HCT116 (cell line): ENCODE measurements around the gene PMS1. TPM values are rescaled to one million over a fixed set of nuclear protein-coding genes. Genes with fewer than 3 reads are reported as not detected.

Source experiments
- ATAC-seq: fragments of 200-7000 bp; cut with Tn5 transposase; 2 replicates; pipeline ENCODE4 v1.9.1; 2020; ENCODE audit warnings: mild to moderate bottlenecking, moderate library complexity
- BruUV-seq: library from RNA; stranded (reverse); fragments of 400-500 nt; replicated peaks from 2 replicates; lab custom pipeline; 2021; lab: Mats Ljungman, UMichigan
- CTCF ChIA-PET: fragments of 300-600 bp; sonication (Branson Sonifier 250); formaldehyde crosslinking; loops from one replicate; lab custom pipeline; 2021; ENCODE audit warnings: antibody characterized with exemption; lab: Charles Lee
- POLR2A ChIA-PET: fragments of 300-600, 350-600 bp; sonication (Branson Sonifier 250); formaldehyde crosslinking; loops from one replicate; lab custom pipeline; 2021; ENCODE audit warnings: antibody characterized with exemption; lab: Charles Lee
- RAD21 ChIA-PET, 2 experiments: fragments of 300-600 bp; sonication (Branson Sonifier 250); formaldehyde crosslinking; loops; one replicate each; lab custom pipeline; 2023; ENCODE audit warnings: low total read pairs in 2 of 2; ENCODE audit not compliant: uncharacterized antibody in 2 of 2, unreplicated experiment in 2 of 2, low non-redundant PET in 1 of 2; lab: Charles Lee
- DNase-seq: peaks from one replicate; pipeline ENCODE4 v3.0.0-alpha.2; 2010; ENCODE audit warnings: low read depth, low spot score
- H2AFZ ChIP-seq: fragments of 200-600 bp; shearing (Covaris generic), sonication (generic); 2 replicates; pipeline ENCODE4 v1.6.1; 2017; ENCODE audit warnings: low read depth, mixed run types, mixed read lengths, antibody characterized with exemption, low read length; ENCODE audit not compliant: poor library complexity, severe bottlenecking
- H3K27ac ChIP-seq: 2 replicates; pipeline ENCODE4 v1.5.1; 2012; ENCODE audit warnings: low read depth, low read length
- H3K27me3 ChIP-seq: fragments of 200-600 bp; sonication (generic); 2 replicates; pipeline ENCODE4 v1.6.1; 2016; ENCODE audit warnings: mixed run types, low read length, mixed read lengths; ENCODE audit not compliant: insufficient read depth
- H3K36me3 ChIP-seq, 2 experiments: fragments of 200-500 bp in 1 of 2; fragments of 200-600 bp in 1 of 2; sonication (Bioruptor generic) in 1 of 2; sonication (generic) in 1 of 2; 2 replicates each; pipeline versions ENCODE4 v1.5.1 to v1.6.1; 2014 to 2016; ENCODE audit warnings: low read length in 2 of 2, inconsistent platforms in 1 of 2, mixed read lengths in 1 of 2, mixed run types in 1 of 2; ENCODE audit not compliant: insufficient read depth in 2 of 2, control insufficient read depth in 1 of 2
- H3K4me1 ChIP-seq, 2 experiments: fragments of 200-600 bp in 1 of 2; sonication (generic) in 1 of 2; 2 replicates each; pipeline versions ENCODE4 v1.5.1 to v1.6.1; 2012 to 2017; ENCODE audit warnings: low read length in 2 of 2, inconsistent platforms in 1 of 2, mild to moderate bottlenecking in 1 of 2, mixed read lengths in 1 of 2, mixed run types in 1 of 2, moderate library complexity in 1 of 2; ENCODE audit not compliant: insufficient read depth in 2 of 2, control insufficient read depth in 1 of 2
- H3K4me2 ChIP-seq: fragments of 200-600 bp; sonication (generic); 2 replicates; pipeline ENCODE4 v1.6.1; 2017; ENCODE audit warnings: mixed run types, low read length, mixed read lengths
- H3K4me3 ChIP-seq, 2 experiments: fragments of 200-600 bp in 1 of 2; sonication (generic) in 1 of 2; replicated peaks in 1 of 2; 2 replicates each; pipeline ENCODE4 v1.5.1; 2011 to 2016; ENCODE audit warnings: low read length in 2 of 2, control low read depth in 1 of 2, low read depth in 1 of 2, mild to moderate bottlenecking in 1 of 2, mixed read lengths in 1 of 2, mixed run types in 1 of 2
- H3K79me2 ChIP-seq: fragments of 200-600 bp; sonication (generic); 2 replicates; pipeline ENCODE4 v1.6.1; 2017; ENCODE audit warnings: mild to moderate bottlenecking, mixed run types, low read length, moderate library complexity, mixed read lengths; ENCODE audit not compliant: insufficient read depth
- H3K9ac ChIP-seq: fragments of 200-600 bp; sonication (generic); 2 replicates; pipeline ENCODE4 v1.6.1; 2016; ENCODE audit warnings: low read length, mixed read lengths
- H3K9me2 ChIP-seq: fragments of 200-600 bp; sonication (generic), shearing (Covaris generic); 2 replicates; pipeline ENCODE4 v1.6.1; 2017; ENCODE audit warnings: mixed run types, mild to moderate bottlenecking, moderate library complexity; ENCODE audit not compliant: insufficient read depth
- H3K9me3 ChIP-seq, 2 experiments: fragments of 200-500 bp in 1 of 2; fragments of 200-600 bp in 1 of 2; sonication (Bioruptor generic) in 1 of 2; sonication (generic) in 1 of 2; 2 replicates each; pipeline ENCODE4 v1.6.1; 2014 to 2017; ENCODE audit warnings: low read length in 2 of 2, mixed read lengths in 2 of 2, inconsistent platforms in 1 of 2, low read depth in 1 of 2, mild to moderate bottlenecking in 1 of 2, mixed run types in 1 of 2, moderate library complexity in 1 of 2; ENCODE audit not compliant: control insufficient read depth in 1 of 2, insufficient read depth in 1 of 2
- H4K20me1 ChIP-seq: fragments of 200-600 bp; sonication (generic), shearing (Covaris generic); 2 replicates; pipeline ENCODE4 v1.6.1; 2017; ENCODE audit warnings: mixed run types, mild to moderate bottlenecking, moderate library complexity; ENCODE audit not compliant: insufficient read depth
- CEBPB ChIP-seq: IDR thresholded peaks from 2 replicates; pipeline ENCODE4 v1.6.1; 2012; ENCODE audit warnings: low read depth
- CTCF ChIP-seq, 3 experiments: fragments of 200-600 bp in 1 of 3; sonication (generic) in 1 of 3; IDR thresholded peaks in 2 of 3; conservative IDR thresholded peaks in 1 of 3; 2 replicates each; pipeline ENCODE4 v1.5.1; 2012 to 2017; ENCODE audit warnings: low read depth in 2 of 3, low read length in 2 of 3, antibody characterized with exemption in 1 of 3, borderline replicate concordance in 1 of 3, control low read depth in 1 of 3, mild to moderate bottlenecking in 1 of 3, mixed read lengths in 1 of 3, mixed run types in 1 of 3, moderate library complexity in 1 of 3; ENCODE audit not compliant: insufficient read depth in 1 of 3
- ELF1 ChIP-seq: IDR thresholded peaks from 2 replicates; pipeline ENCODE4 v1.6.1; 2012; ENCODE audit warnings: low read depth, borderline replicate concordance
- EZH2 ChIP-seq: fragments of 200-600 bp; sonication (generic); IDR thresholded peaks from 2 replicates; pipeline ENCODE4 v1.6.1; 2017; ENCODE audit warnings: antibody characterized with exemption, mixed run types
- EZH2phosphoT487 ChIP-seq: fragments of 200-600 bp; IDR thresholded peaks from 2 replicates; pipeline ENCODE4 v1.6.1; 2018; ENCODE audit warnings: antibody characterized with exemption, borderline replicate concordance
- FOSL1 ChIP-seq: IDR thresholded peaks from 2 replicates; pipeline ENCODE4 v1.6.1; 2012; ENCODE audit warnings: low read depth
- MAX ChIP-seq: IDR thresholded peaks from 2 replicates; pipeline ENCODE4 v1.6.1; 2012
- POLR2AphosphoS5 ChIP-seq: IDR thresholded peaks from 2 replicates; pipeline ENCODE4 v1.6.1; 2011; ENCODE audit warnings: mild to moderate bottlenecking, low read depth, low read length, moderate library complexity
- RAD21 ChIP-seq: IDR thresholded peaks from 2 replicates; pipeline ENCODE4 v1.6.1; 2012; ENCODE audit warnings: low read depth, mild to moderate bottlenecking
- SIN3A ChIP-seq: IDR thresholded peaks from 2 replicates; pipeline ENCODE4 v1.6.1; 2012; ENCODE audit warnings: low read depth
- SP1 ChIP-seq: IDR thresholded peaks from 2 replicates; pipeline ENCODE4 v1.6.1; 2012; ENCODE audit warnings: low read depth
- SRF ChIP-seq: IDR thresholded peaks from 2 replicates; pipeline ENCODE4 v1.6.1; 2012; ENCODE audit warnings: low read depth
- TCF7L2 ChIP-seq: IDR thresholded peaks from 2 replicates; pipeline ENCODE4 v1.7.0; 2011; ENCODE audit warnings: borderline replicate concordance, inconsistent platforms; ENCODE audit not compliant: insufficient read depth, insufficient read length; ENCODE audit errors: extremely low read depth
- YY1 ChIP-seq: IDR thresholded peaks from 2 replicates; pipeline ENCODE4 v1.6.1; 2011; ENCODE audit warnings: low read length, low read depth, moderate library complexity, mild to moderate bottlenecking; ENCODE audit not compliant: insufficient replicate concordance; ENCODE audit errors: extremely low read depth
- ZBTB33 ChIP-seq: IDR thresholded peaks from 2 replicates; pipeline ENCODE4 v1.6.1; 2011; ENCODE audit warnings: mild to moderate bottlenecking, low read length, moderate library complexity; ENCODE audit not compliant: insufficient replicate concordance; ENCODE audit errors: extremely low read depth
- ZFX ChIP-seq: fragments of 450-650 bp; IDR thresholded peaks from 2 replicates; pipeline ENCODE4 v1.6.1; 2017
- intact Hi-C: fragments of 100-400 bp; cut with micrococcal nuclease; formaldehyde crosslinking; loops from 2 replicates; pipeline ENCODE4 v1.10.0; 2022
- total RNA-seq: library from RNA; stranded (reverse); gene quantifications from one replicate; pipeline ENCODE4 v1.2.1, GENCODE V29; 2021; ENCODE audit not compliant: unreplicated experiment

The PMS1 gene
- total RNA-seq, 1 experiment from 2014 or later = 53.2 TPM

- H3K27ac ChIP-seq = no peak overlapping the region
- intact Hi-C loops = loop anchor here (10.0 kb wide), 1 partner anchor 515 kb away; the partner anchor contains the start of gene HIBCH
Measured at GRCh38 chr2:189799531-189799930, 15.3 kb downstream of the PMS1 start.

GRCh38 chr2:189802396-189802912 is 18.2 kb downstream of the PMS1 start:
- peaks cover 47% of the 10 kb centered on the region for H3K79me2 ChIP-seq
- no peak for DNase-seq
- POLR2A ChIA-PET = no interaction called here
- ATAC-seq = no peak
- no peaks in the 10 kb centered on the region for H3K4me1 ChIP-seq
- H3K4me3 ChIP-seq = no peak overlapping the region
- intact Hi-C loops = no loop called here
- no peaks in the 10 kb centered on the region for H3K27me3 ChIP-seq
- H3K9me3 ChIP-seq = no peaks in the 10 kb centered on the region
- no peak overlapping the region for H3K4me2 ChIP-seq
- no peak overlapping the region for H3K27ac ChIP-seq
- no peak overlapping the region for H2AFZ ChIP-seq
- peaks cover 6% of the 10 kb centered on the region; the same call in 1 of the 2 replicates for H4K20me1 ChIP-seq
- CTCF ChIA-PET = no interaction called here
- no TSS peak for BruUV-seq
- no peaks in the 10 kb centered on the region for H3K9me2 ChIP-seq
- H3K9ac ChIP-seq = no peak overlapping the region
- peaks cover 10 to 19% of the 10 kb centered on the region in 2 experiments; a peak in 3 of 4 replicates for H3K36me3 ChIP-seq
- RAD21 ChIA-PET = no interaction called here
- TF ChIP-seq CEBPB (no peak), ZBTB33 (no peak), EZH2phosphoT487 (no peak), MAX (no peak), SIN3A (no peak), SP1 (no peak), CTCF (IDR thresholded peaks at IDR 0.05 in 2 of 3, conservative IDR thresholded peaks at IDR 0.05 in 1 of 3; ENCODE audit: borderline replicate concordance in 1 of 3, insufficient read depth in 1 of 3, low read depth in 2 of 3, low read length in 2 of 3) (no peak), EZH2 (no peak), SRF (no peak), RAD21 (no peak), TCF7L2 (no peak), ZFX (no peak), YY1 (no peak), FOSL1 (no peak), ELF1 (no peak)

More at GRCh38 chr2:189799531-189799930, 15.3 kb downstream of the PMS1 start:
- BruUV-seq = no TSS peak
- Histone ChIP-seq H3K9me3 (no peaks in the 10 kb centered on the region), H3K9me2 (no peaks in the 10 kb centered on the region), H3K9ac (no peak overlapping the region), H4K20me1 (peaks cover 3% of the 10 kb centered on the region; the same call in 1 of the 2 replicates), H3K27me3 (no peaks in the 10 kb centered on the region), H3K36me3 (peaks cover 8 to 25% of the 10 kb centered on the region in 2 experiments; a peak in 3 of 4 replicates), H3K4me3 (no peak overlapping the region), H3K4me2 (no peak overlapping the region), H3K79me2 (peaks cover 43% of the 10 kb centered on the region), H2AFZ (no peak overlapping the region), H3K4me1 (no peaks in the 10 kb centered on the region)
- POLR2A ChIA-PET = no interaction called here
- TF ChIP-seq EZH2phosphoT487 (no peak), RAD21 (no peak), POLR2AphosphoS5 (no peak), SIN3A (no peak), SP1 (no peak), CEBPB (no peak)
- CTCF ChIA-PET = interaction anchor here (1.6 kb wide), 1 partner anchor 32 kb away, joined by 10 read pairs; no protein-coding TSS in a partner anchor
- ATAC-seq (no peak), DNase-seq (no peak)
- RAD21 ChIA-PET = interaction anchor here in 1 of 2 experiments (0.6 kb wide), 1 partner anchor 138 kb away, joined by 3 read pairs; no protein-coding TSS in a partner anchor
